Neural progenitor cell (in vitro differentiated cells): ENCODE results near the gene SRRM5. TPM values are rescaled to one million over a fixed set of nuclear protein-coding genes. Genes with fewer than 3 reads are reported as not detected.
A peak's percentile ranks its signal among the peaks of the same experiment; 100 is the strongest.

Experiments used
- DNase-seq: peaks from one replicate; pipeline ENCODE4 v3.0.0-alpha.2; 2016; ENCODE audit warnings: low spot score
- H2AFZ ChIP-seq: fragments of 200-600 bp; sonication (generic); replicated peaks from 2 replicates; pipeline ENCODE4 v1.6.1; 2016; ENCODE audit warnings: antibody characterized with exemption
- H3F3A ChIP-seq: fragments of 200-600 bp; sonication (generic); 2 replicates; pipeline ENCODE4 v1.6.1; 2016; ENCODE audit warnings: antibody characterized with exemption, low read depth
- H3K27ac ChIP-seq: fragments of 200-600 bp; sonication (generic); 2 replicates; pipeline ENCODE4 v1.5.1; 2016; ENCODE audit warnings: mild to moderate bottlenecking
- H3K27me3 ChIP-seq: fragments of 200-600 bp; sonication (generic); 2 replicates; pipeline ENCODE4 v1.6.1; 2016; ENCODE audit warnings: mild to moderate bottlenecking, moderate library complexity
- H3K36me3 ChIP-seq: fragments of 200-600 bp; sonication (generic); 2 replicates; pipeline ENCODE4 v1.5.1; 2016
- H3K4me1 ChIP-seq: fragments of 200-600 bp; sonication (generic); 2 replicates; pipeline ENCODE4 v1.6.1; 2016; ENCODE audit warnings: mixed run types
- H3K4me2 ChIP-seq: fragments of 200-600 bp; sonication (generic); 2 replicates; pipeline ENCODE4 v1.6.1; 2016
- H3K4me3 ChIP-seq: fragments of 200-600 bp; sonication (generic); 2 replicates; pipeline ENCODE4 v1.5.1; 2016
- H3K79me2 ChIP-seq: fragments of 200-600 bp; sonication (generic); 2 replicates; pipeline ENCODE4 v1.6.1; 2016; ENCODE audit warnings: low read depth
- H3K9ac ChIP-seq: fragments of 200-600 bp; sonication (generic); 2 replicates; pipeline ENCODE4 v1.6.1; 2016
- H3K9me3 ChIP-seq: fragments of 200-600 bp; sonication (generic); 2 replicates; pipeline ENCODE4 v1.5.1; 2016; ENCODE audit warnings: low read depth
- H4K20me1 ChIP-seq: fragments of 200-600 bp; sonication (generic); 2 replicates; pipeline ENCODE4 v1.6.1; 2016; ENCODE audit warnings: low read depth
- H3K27ac Mint-ChIP-seq: 3 replicates; pipeline ENCODE4 v1.8.0; 2021; ENCODE audit warnings: mixed read lengths
- H3K27me3 Mint-ChIP-seq: 2 replicates; pipeline ENCODE4 v1.8.0; 2022; ENCODE audit warnings: low read depth, mild to moderate bottlenecking, inconsistent platforms, moderate library complexity, mixed read lengths; ENCODE audit not compliant: insufficient read depth
- H3K36me3 Mint-ChIP-seq: 3 replicates; pipeline ENCODE4 v1.8.0; 2021; ENCODE audit warnings: mixed read lengths
- H3K4me1 Mint-ChIP-seq: 3 replicates; pipeline ENCODE4 v1.8.0; 2021; ENCODE audit warnings: mixed read lengths
- H3K4me3 Mint-ChIP-seq: 3 replicates; pipeline ENCODE4 v1.8.0; 2021; ENCODE audit warnings: mild to moderate bottlenecking, moderate library complexity, mixed read lengths
- H3K9me3 Mint-ChIP-seq: 3 replicates; pipeline ENCODE4 v1.8.0; 2020; ENCODE audit warnings: mixed read lengths
- EZH2 ChIP-seq: fragments of 200-600 bp; sonication (generic); IDR thresholded peaks from 2 replicates; pipeline ENCODE4 v1.6.1; 2017; ENCODE audit warnings: antibody characterized with exemption, mild to moderate bottlenecking, moderate library complexity
- EZH2phosphoT487 ChIP-seq: fragments of 200-600 bp; sonication (generic); IDR thresholded peaks from 2 replicates; pipeline ENCODE4 v1.6.1; 2017; ENCODE audit warnings: antibody characterized with exemption
- total RNA-seq: library from RNA; depleted of rRNA; stranded (reverse); fragments of >200 nt; gene quantifications from 2 replicates; pipeline ENCODE4 v1.2.3, GENCODE V29; 2015; ENCODE audit warnings: low replicate concordance
- TF ChIP-seq, protein P1 (sequence below): fragments of 200-600 bp; sonication (generic); IDR thresholded peaks from 2 replicates; pipeline ENCODE4 v1.5.1; 2017; ENCODE audit warnings: antibody characterized with exemption, mild to moderate bottlenecking

Gene SRRM5
- total RNA-seq, 1 donor from 2014 or later, result not detected

DNA sequence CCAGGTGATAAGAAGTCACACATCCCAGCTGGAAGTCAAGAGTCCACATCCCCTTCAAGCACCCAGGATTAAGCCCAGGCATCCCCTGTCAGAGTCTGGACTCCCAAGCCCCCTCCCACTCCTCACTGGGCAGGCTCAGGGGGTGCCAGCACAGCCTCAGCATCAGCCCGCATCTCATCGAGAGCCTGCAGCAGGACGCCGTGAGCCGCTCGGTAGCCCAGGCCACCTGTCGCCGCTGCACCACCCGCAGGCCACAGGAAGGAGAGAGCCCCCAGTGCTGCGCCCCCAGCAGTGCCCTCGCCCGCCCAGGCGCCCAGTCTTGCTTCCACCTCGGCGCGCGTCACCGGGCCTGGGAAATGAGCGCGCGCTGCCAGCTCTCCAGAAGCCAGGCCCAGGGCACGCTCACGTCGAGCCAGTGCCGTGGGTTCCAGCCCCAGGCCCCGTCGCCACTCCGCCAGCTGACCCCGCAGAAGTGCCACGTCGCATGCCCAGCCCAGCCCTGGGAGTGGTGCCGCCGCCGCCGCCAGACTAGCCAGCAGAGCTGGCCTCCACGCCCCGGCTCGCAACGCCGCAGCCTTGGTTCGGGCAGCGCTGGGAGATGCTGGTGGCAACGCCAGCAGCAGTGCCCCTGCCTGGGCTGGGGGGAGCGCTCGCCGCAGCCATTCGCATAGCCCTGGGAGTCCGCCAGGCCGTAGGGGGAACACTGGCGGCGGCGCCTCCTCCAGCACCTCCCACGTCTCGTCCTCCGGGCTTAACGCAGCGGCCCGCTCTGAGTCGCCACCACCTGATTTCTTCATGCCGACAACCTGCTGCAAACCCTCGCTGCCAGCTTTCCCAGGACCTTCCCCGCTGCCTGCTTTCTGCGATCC lies 19.8 kb upstream of the SRRM5 start:
- H3K27ac Mint-ChIP-seq, result no peak overlapping the region
- TF ChIP-seq EZH2phosphoT487 (no peak), EZH2 (no peak)
- TF ChIP-seq, protein P1, sequence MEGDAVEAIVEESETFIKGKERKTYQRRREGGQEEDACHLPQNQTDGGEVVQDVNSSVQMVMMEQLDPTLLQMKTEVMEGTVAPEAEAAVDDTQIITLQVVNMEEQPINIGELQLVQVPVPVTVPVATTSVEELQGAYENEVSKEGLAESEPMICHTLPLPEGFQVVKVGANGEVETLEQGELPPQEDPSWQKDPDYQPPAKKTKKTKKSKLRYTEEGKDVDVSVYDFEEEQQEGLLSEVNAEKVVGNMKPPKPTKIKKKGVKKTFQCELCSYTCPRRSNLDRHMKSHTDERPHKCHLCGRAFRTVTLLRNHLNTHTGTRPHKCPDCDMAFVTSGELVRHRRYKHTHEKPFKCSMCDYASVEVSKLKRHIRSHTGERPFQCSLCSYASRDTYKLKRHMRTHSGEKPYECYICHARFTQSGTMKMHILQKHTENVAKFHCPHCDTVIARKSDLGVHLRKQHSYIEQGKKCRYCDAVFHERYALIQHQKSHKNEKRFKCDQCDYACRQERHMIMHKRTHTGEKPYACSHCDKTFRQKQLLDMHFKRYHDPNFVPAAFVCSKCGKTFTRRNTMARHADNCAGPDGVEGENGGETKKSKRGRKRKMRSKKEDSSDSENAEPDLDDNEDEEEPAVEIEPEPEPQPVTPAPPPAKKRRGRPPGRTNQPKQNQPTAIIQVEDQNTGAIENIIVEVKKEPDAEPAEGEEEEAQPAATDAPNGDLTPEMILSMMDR, result no peak
- Histone ChIP-seq H2AFZ (no peak overlapping the region), H3K4me1 (no peaks in the 10 kb centered on the region), H3K4me2 (no peak overlapping the region), H4K20me1 (peaks cover 21% of the 10 kb centered on the region), H3K36me3 (no peaks in the 10 kb centered on the region), H3F3A (peaks cover 10% of the 10 kb centered on the region), H3K27me3 (no peaks in the 10 kb centered on the region), H3K9ac (no peak overlapping the region), H3K4me3 (no peak overlapping the region), H3K79me2 (peaks cover 29% of the 10 kb centered on the region), H3K27ac (no peak overlapping the region), H3K9me3 (no peaks in the 10 kb centered on the region)
- no peak overlapping the region for H3K4me3 Mint-ChIP-seq
- H3K36me3 Mint-ChIP-seq, result peaks cover 12% of the 10 kb centered on the region
- H3K27me3 Mint-ChIP-seq, result peaks cover 14% of the 10 kb centered on the region
- no peaks in the 10 kb centered on the region for H3K9me3 Mint-ChIP-seq
- peaks cover 14% of the 10 kb centered on the region for H3K4me1 Mint-ChIP-seq
- no peak for DNase-seq

DNA sequence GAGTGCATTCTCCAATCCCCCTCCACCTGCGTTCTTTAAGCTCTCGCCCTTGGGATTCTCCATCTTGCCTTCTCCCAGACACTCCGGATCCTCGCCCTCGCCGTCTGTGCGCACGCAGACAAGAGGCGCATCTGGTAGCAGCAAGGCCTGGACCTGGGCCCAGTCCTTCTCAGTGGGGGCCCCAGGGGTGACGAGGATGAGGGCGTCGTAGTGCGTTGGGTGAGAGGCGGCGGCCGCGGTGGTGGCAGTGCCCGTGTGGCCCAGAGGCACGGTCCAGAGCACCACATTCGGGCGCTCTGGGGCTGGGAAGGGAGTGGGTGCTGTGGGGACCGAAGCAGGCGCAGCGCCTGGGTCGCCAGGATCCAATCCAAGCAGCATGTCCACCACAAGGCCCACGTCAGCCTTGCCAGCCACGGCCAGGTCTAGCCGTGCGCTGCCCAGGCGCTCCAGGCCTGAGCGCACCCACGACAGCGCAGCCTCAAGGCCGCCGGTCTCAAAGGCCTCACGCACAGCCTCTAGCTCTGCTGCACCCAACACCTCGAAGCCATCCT lies 19.0 kb upstream of the SRRM5 start:
- peaks cover 12% of the 10 kb centered on the region for H3K36me3 Mint-ChIP-seq
- H3K4me1 ChIP-seq, result no peaks in the 10 kb centered on the region
- H2AFZ ChIP-seq, result no peak overlapping the region
- no peak overlapping the region for H3K4me2 ChIP-seq
- no peak overlapping the region for H3K27ac Mint-ChIP-seq
- TF ChIP-seq, protein P1, result no peak
- TF ChIP-seq EZH2phosphoT487 (no peak), EZH2 (no peak)
- H3F3A ChIP-seq, result peaks cover 17% of the 10 kb centered on the region
- DNase-seq, result no peak
- no peak overlapping the region for H3K4me3 Mint-ChIP-seq
- H3K27me3 Mint-ChIP-seq, result peaks cover 14% of the 10 kb centered on the region
- H3K27me3 ChIP-seq, result no peaks in the 10 kb centered on the region
- no peaks in the 10 kb centered on the region for H3K9me3 ChIP-seq
- H3K9ac ChIP-seq, result no peak overlapping the region
- no peaks in the 10 kb centered on the region for H3K9me3 Mint-ChIP-seq
- H3K4me1 Mint-ChIP-seq, result peaks cover 21% of the 10 kb centered on the region
- no peak overlapping the region for H3K27ac ChIP-seq
- H4K20me1 ChIP-seq, result peaks cover 21% of the 10 kb centered on the region
- H3K79me2 ChIP-seq, result peaks cover 36% of the 10 kb centered on the region
- no peak overlapping the region for H3K4me3 ChIP-seq
- no peaks in the 10 kb centered on the region for H3K36me3 ChIP-seq

DNA sequence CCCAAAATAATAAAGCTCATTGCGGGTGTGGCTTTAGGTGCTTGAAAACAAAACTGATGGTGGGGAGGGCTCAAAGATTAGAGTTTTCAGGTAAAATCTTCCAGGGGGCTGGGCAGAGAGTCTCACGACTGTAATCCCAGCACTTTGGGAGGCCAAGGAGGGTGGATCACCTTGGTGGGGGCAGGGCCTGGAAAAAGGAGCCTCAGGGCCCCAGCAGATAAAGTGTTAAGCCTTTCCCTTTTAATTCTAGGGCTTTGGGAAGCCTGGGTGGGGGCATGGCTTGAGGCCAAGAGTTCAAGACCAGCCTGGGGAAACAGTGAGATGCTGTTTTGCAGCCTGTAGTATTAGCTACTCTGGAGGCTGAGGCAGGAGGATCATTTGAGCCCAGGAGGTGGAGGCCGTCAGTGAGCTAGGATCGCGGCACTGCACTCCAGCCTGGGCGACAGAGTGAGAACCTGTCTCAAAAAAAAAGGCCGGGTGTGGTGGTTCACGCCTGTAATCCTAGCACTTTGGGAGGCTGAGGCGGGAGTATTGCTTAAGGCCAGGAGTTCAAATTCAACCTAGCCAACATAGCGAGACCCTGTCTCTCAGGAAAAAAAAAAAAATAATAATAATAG lies 17.7 kb upstream of the SRRM5 start:
- H3K36me3 Mint-ChIP-seq, result peaks cover 12% of the 10 kb centered on the region
- no peaks in the 10 kb centered on the region for H3K9me3 ChIP-seq
- H3K27me3 ChIP-seq, result no peaks in the 10 kb centered on the region
- peaks cover 45% of the 10 kb centered on the region for H3K79me2 ChIP-seq
- no peaks in the 10 kb centered on the region for H3K9me3 Mint-ChIP-seq
- no peak overlapping the region for H3K9ac ChIP-seq
- H3K36me3 ChIP-seq, result no peaks in the 10 kb centered on the region
- H3K4me1 Mint-ChIP-seq, result peaks cover 25% of the 10 kb centered on the region
- no peak overlapping the region for H3K27ac ChIP-seq
- TF ChIP-seq EZH2phosphoT487 (no peak), EZH2 (no peak)
- TF ChIP-seq, protein P1, result no peak
- H4K20me1 ChIP-seq, result peaks cover 21% of the 10 kb centered on the region
- H2AFZ ChIP-seq, result no peak overlapping the region
- peak overlapping the region; percentile 97 for H3K4me2 ChIP-seq
- no peak overlapping the region for H3K27ac Mint-ChIP-seq
- peak overlapping the region; percentile 93 for H3K4me3 Mint-ChIP-seq
- H3K4me3 ChIP-seq, result peak overlapping the region; percentile 64
- peaks cover 14% of the 10 kb centered on the region for H3K27me3 Mint-ChIP-seq
- peaks cover 20% of the 10 kb centered on the region for H3F3A ChIP-seq
- no peak for DNase-seq
- H3K4me1 ChIP-seq, result no peaks in the 10 kb centered on the region
